ENCODE measurements around the gene MYDGF.
"Not testable (repeated sequence)": the region's sequence is repeated elsewhere in the genome, so short reads cannot be mapped to it uniquely, and the experiment has no call there.

MYDGF gene

DNA sequence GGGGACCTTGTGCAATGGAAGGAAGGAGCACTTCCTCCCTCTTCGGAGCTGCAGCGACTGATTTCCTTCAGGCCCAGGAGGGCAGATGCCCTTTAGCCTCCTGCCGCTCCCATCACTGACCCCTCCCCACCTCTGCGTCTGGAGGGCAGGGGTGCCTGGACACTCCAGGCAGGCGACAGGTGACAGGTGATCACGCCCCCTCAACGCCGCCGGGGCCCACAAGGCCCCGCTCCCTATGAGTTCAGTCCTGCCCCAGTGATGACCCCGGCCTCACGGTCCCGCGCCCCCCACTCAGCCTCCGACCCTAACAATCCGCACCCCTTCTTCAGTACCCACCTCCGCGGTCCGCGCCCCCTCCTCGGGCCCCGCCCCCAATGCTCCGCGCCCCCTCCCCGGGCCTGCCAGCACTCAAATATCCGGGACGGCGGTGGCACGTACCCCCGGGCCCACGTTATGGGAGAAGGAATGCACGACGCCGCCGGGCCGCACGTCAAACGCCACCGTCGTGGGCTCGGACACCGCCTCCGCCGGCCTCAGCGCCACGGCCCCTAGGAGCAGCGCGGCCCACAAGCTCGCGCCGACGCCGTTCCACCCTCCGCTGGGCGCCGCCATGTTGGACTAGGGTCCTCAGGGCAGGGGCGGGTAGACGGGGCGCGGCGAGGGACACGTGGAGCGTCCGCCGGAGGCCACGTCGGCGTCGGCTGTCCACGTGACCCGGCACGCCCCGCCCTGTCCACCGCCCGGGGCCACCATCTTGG, at the start of gene MYDGF:
Gene MYDGF (minus strand): TSS at position 620 of the 758 bp plus-strand sequence. CDS start 8 bp downstream, at position 612.
- peak; percentile 31 for DNase-seq

GRCh38 chr19:4719499-4719866, 49.3 kb upstream of the MYDGF start:
- no peak for DNase-seq

DNA sequence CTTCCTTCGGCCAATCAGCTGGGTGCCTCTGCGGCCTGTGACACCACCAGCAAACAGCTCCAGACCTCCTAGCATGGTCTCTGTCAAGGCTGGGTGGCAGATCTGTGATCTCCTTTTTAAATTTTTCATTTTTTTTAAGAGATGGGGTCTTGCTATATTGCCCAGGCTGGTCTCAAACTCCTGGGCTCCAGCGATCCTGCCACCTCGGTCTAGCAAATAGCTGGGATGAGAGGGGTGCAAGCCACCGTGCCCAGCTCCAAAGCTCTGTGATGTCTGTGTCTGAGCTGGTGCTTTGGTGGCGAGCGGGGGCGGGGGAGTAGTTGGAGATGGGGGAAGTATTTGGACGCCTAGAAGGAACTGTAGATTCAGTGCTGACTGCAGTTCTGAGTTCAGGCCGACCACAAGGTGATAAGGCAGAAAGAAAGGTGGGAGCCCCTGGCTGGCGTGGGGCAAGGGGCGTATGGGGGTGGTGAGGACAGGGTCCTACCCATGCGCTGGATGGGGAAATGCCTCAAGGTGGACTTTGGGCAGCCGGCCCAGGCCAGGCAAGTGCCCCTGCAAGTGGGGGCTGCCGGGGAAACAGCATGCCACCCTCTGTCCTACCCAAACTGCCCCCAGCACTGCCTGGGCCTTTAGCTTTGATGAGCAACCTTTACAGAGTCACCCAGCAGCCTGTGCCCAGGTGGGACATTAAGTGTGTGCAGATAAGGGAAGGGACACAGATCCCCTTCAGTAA, 48.0 kb upstream of the MYDGF start:
- DNase-seq: no peak

- no peak for DNase-seq
These were observed 47.2 kb upstream of the MYDGF start for GRCh38 chr19:4717191-4717965.

DNA sequence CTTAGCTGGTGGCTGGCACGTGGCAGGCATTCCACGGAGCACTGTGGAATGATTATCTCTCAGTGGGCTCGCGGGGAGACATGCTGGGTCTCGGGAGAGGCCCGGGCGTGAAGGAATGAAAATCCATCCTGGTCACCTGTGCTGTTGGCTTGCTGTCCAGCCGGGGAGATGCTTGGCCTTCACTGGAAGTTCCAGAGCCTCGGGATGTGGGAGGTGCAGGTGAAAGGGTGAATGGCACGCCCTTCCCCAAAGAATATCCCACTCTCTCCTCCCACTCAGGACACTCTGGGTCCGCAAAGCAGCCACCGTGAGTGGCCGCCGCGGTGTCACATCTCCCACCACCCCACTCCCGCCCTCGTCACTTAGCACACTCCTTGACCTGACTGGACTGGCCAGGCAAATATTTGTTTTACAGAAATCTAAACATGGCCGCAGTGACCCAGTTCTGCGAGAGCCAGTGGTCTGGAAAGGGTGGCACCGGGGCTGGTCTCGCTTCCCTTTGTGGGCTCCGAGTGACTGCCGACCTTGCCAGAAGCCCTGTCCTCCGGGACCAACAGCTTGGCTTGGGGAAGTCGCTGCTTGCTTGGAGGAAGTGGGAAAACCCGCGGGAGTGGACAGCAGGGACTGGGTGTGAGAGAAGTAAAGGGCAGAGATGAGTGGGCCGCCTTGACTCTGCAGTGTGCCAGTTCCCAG, 45.5 kb upstream of the MYDGF start:
- DNase-seq: no peak

DNA sequence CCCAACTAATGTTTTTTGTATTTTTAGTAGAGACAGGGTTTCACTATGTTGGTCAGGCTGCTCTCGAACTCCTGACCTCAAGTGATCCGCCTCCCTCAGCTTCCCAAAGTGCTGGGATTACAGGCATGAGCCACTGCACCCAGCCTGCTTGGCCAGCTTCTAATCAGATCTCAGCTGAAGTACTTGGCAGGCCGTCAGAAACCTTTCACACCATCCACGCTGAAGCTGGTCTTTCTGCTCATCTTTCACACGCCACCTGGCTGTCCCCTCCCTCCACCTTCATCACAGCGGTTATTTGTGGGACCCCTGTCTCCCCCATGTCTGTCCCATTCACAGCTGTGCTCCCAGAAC, 45.0 kb upstream of the MYDGF start:
- DNase-seq: not testable (repeated sequence)

DNA sequence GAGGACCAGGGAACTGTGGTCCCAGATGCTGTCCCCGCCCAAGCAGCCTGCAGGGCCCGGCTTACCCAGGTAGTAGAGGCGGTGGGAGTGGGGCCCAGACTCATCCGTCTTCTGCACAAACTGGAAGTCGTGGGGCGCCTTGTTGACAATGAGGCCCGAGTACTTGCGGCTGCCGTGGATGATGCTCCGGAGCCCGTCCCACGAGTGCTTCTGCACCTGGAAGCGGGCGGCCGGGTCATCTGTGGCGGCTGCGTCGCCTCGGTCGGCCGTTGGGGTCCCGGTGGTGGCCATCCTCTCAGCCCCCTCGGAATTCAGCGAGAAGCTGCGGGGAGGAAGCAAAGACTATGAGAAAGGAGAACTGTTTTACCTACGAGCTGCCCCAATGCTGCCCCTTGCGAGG, 43.9 kb upstream of the MYDGF start:
- no peak for DNase-seq

DNA sequence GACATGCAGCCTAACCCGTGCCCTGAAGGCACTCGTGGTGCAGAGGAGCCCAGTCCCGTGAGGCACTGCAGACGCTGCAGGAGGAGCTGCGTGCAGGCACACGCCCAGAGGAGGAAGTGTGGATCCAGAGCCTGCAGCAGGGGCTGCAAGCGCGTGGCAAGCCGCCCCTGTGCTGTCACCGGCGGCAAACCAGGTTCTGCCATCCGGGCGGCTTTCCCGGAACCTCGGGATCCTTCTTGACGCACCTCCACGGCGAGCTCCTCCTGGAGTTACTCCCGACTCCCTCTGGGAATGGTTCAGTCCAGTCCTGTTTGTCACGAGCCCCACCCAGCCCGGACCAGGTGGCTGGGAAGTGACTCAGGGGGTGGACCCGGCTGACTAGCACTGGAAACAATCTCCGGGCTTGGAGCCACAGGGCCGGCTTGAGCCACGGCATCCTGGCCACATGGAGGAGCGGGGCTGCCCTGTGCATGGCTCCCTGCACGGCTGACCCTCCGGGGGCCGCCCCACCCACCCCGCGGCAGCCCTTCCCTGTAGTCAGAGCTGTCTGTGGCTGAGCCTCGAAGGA, 43.3 kb upstream of the MYDGF start:
- DNase-seq: no peak

GRCh38 chr19:4712771-4713170, 42.6 kb upstream of the MYDGF start:
- DNase-seq: no peak

- no peak for DNase-seq
These were observed 41.1 kb upstream of the MYDGF start for GRCh38 chr19:4711211-4711610.

GRCh38 chr19:4710281-4710600, 40.1 kb upstream of the MYDGF start:
- no peak for DNase-seq

- DNase-seq: no peak
These were observed 39.5 kb upstream of the MYDGF start for GRCh38 chr19:4709440-4710280.

DNA sequence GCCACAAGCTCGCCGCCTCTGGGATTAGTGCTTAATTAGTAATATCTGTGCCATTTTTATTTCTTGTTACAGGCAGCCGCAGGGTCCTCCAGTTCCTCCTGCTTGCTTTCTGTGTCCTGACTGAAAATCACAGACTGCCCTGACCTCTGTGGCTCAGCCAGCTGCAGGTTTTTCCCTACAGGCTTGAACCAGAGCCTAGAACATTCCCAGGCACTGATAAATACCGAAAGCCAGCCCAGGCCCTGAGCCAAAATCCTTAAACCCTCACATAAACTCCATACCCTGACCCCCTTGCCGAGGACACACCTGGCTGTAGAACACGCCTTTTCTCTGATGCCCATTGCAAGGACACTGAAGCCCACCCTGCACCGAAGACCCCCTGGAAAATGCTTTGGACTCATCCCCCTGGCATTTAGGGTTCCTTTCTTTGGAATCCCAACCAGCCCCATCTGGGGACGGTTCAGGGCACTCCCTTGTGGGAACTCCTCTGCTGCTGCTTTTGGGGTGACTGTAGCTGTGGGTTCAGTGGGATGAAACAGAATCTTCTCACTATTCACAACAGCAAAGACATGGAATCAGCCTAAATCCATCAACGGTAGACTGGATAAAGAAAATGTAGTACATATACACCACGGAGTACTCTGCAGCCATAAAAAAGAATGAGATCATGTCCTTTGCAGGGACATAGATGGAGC, 38.0 kb upstream of the MYDGF start:
- DNase-seq: no peak

DNA sequence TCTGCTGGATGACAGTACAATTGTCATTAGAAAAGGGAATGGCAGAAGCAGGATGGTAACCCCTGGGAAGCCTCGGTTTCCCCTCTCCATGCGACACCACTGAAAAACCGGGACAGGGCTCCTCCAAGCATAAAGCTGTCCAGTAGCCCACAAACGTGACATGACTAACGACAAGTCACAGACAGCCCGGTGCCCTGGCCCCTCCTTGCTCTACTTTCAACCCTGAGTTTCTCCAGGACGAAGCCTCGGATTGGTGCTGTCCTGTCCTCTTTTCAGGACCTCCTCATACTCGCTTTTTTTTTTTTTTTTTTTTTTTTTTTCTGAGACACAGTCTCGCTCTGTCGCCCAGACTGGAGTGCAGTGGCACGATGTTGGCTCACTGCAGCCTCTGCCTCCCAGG, 37.2 kb upstream of the MYDGF start:
- no peak for DNase-seq

DNA sequence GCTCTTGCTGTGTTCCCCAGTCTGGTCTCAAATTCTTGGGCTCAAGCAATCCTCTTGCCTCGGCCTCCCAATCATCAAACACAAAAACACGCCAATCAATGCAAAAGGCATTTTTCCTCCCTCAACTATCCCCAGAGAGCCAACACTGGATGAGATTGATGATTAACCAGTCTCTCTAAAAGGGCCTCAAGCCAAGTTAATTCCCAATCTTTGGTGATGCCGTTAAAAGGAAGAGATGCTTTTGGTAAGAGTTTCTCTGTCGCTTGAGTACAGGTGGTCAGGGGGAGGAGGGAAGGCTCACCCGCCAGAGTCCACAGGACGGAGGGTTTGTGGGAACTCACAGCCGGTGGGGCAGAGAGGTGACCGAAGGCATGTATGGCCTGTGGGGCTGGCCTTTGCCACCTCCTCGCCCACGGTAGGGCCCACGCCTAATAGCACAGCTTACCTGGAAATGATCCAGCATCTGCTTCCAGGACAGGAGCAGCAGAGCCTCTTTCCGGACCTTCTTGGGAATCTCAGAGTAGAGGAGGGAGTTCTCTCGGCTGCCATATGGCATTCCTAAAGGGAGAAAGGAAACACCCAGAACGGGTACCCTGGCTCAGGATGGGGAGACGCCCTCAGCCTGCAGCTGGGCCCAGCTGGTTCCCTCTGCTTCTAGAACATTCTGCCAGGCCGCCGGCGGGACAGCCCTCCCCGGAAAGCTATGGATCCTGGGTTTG, 35.4 kb upstream of the MYDGF start:
- DNase-seq: no peak

- DNase-seq: no peak
These were observed 34.2 kb upstream of the MYDGF start for GRCh38 chr19:4704317-4704673.

GRCh38 chr19:4703671-4704316, 33.7 kb upstream of the MYDGF start:
- DNase-seq: no peak

DNA sequence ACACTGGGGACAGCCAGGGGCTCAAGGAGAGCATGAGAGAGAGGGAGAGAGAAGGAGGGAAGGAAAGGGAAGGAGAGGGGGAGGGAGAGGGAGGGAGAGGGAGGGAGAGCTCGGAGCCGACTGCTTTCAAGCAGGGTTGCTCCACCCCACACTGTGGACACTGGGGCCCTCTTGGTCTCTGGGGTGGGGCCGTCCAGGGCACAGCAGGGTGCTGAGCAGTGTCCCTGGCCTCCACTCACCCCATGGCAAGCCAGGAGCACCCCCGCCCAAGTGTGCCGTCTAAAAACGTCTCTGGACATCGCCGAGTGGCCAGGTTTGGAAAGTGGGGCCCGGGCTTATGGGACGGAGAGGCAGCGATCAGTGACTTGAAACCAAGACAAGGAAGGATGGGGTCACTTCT, 32.6 kb upstream of the MYDGF start:
- no peak for DNase-seq

DNA sequence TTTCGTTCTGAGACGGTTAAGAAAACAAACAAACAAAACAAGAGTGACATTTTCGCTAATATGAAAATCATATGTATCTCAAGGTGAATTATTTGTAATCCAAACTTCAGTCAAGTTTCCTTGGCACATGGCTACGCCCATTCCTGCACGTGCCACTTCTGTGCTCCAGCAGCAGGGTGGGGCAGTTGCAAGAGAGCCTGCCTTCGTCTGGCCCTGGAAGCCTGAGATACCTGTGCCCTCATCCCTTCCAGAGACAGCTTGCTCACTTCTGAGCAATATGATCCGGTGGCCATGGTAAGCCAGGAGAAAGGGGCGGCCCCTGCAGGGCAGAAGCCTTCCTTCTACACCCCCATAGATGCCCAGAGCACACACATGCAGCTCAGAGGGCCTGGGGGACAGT, 31.4 kb upstream of the MYDGF start:
- no peak for DNase-seq

- no peak for DNase-seq
These were observed 30.5 kb upstream of the MYDGF start for GRCh38 chr19:4700693-4700970.

Data from NCI-H748 treated with DMSO at 0.1 percent for 48 hours (cell line).